HG02938 (cell line): Measurements from ENCODE around the gene SRSF3.
"Not testable (repeated sequence)": the region's sequence is repeated elsewhere in the genome, so short reads cannot be mapped to it uniquely, and the experiment has no call there.

ENCODE experiments used
- ATAC-seq: cut with Tn5 transposase; IDR thresholded peaks from one replicate; pipeline ENCODE4 v1.9.1; 2021; ENCODE audit warnings: mild to moderate bottlenecking, moderate library complexity; ENCODE audit not compliant: unreplicated experiment

The SRSF3 gene

DNA sequence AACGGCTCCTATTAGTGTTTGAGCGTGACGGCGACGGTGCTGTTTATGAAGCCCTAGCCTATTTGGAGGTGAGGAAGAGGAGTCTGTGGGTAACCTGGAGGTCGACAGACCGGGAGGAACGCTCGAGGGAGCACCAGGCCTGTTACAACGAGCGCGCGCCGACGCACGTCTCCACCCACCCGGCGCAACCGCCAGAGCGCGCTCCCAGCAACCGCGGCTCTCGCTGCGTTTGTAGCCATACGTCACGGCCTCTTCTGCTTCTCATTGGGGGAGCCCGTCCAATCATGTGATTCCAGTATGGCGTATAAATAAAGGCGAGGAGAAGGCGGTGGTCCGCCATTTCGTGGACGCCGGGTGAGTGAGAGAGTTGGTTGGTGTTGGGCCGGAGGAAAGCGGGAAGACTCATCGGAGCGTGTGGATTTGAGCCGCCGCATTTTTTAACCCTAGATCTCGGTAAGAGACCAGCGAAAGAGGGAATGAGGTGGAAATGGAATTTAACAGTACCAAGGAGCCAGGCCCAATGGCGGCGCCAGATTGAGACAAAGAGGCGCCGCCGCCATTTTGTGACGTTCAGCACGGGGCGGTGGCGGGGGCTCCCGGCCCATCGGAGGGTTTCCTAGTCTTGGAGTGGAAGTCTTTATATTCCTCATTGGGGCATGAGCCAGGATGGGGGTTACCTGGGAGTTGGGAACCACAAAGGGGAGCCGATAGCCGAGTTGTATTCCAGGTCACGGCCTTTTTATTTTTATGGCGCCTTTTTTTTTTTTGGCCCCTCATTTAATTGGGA, at the start of gene SRSF3:
TSS of gene SRSF3 (plus strand) at position 334 of the 787 bp plus-strand sequence. CDS start 2,401 bp downstream, outside the sequence.
- peak; percentile 83 for ATAC-seq

- ATAC-seq, result no peak
Measured at GRCh38 chr6:36545767-36546307, 48.3 kb upstream of the SRSF3 start.

DNA sequence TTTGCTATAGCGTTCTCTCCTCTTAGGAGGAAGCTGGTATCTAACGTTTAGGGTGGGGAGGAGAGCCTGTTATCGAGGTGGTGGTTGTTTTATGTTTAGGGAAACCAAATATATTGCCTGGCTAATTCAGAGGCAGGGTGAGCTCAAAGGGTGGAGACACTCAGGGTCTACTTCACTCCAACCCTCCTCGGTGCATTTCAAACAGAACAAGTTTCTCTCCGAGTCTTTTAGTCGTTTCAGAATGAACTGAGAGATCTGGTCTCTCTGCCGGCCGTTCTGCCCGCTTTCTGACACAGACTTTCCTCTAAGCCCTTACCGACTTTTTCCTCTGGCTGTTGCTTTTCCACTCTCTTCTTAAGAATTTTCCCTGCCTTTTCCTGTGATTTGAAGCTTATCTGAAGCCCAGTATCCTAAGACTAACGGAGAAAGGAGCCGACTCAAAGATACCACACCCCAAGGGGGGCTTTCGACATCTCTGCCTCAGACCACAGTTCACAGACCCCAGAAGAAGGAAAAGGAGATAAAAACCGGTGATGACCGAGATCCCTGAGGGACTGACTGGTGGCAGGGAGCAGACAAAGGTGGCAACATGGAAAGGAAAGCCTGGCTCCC, 47.7 kb upstream of the SRSF3 start:
- no peak for ATAC-seq

DNA sequence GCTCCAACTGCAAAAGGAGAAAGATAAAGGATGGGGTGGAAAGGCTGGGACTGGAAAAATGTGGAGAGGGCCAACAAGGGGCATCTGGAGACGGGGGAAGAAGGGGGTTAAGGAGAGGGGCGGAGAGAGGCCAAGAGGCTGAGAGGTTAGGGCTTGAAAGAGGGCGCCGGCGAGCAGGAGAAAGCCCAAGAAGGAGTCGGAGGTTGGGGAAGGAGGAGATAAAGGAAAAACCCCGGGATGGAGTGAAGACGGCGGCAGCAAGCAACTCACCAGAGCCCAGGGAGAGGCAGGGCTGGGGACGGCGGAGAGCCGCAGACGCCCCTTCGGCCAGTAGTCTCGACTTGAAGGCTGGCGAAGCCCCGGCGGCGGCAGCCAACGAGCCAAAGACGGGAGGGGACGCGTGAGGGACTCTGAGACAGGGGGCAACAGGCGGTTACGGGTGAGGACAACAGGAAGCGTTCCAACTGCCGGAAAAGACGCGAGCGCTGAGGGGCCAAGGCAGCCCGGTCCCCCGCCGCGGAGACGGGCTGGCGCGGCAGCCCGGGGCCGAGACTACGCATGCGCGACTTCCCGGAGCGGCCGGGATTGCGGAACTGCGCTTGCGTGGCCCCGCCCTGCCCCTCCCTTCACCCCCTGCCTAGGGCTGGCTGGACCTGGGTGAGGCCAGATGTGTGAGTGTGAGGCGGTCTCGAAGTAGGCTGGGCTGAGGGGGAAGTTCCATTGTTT, 47.1 kb upstream of the SRSF3 start, which contains the start of gene STK38:
TSS of gene STK38 (minus strand) at position 560 of the 726 bp plus-strand sequence. CDS start 7,277 bp downstream, outside the sequence.
- peak; percentile 64 for ATAC-seq

DNA sequence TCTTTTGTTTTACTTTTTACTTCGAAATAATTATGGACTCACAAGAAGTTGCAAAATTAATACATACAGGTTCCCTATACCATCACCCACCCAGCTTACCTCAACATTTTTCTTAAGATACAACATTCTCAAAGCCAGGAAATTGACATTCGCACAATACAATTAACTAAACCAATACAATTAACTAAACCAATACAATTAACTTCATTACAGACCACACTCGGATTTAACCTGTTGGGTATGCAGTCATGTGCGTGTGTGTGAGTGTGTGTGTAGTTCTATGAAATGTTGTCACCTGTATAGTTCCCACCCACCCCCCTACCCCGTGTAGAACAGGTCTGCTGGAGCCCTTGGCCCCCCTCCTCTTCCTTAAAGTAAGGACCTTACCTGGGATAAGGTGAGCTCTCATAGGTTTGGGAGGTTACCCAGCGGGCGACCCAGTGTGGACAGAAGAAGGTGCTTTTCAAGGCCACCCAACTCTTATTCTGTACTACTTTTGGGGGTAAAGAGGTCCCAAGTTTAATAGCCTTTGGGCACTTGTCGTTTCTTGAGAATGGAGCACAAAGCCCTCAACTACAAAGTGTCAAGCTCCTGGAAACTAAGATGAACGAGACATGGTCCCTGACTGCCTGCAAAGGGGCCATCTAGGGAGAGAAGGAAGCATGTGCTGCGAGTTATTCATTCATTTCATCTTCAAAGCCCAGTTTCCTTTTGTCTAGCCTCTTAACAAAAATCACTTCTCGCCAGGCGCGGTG, 46.3 kb upstream of the SRSF3 start:
- no peak for ATAC-seq

DNA sequence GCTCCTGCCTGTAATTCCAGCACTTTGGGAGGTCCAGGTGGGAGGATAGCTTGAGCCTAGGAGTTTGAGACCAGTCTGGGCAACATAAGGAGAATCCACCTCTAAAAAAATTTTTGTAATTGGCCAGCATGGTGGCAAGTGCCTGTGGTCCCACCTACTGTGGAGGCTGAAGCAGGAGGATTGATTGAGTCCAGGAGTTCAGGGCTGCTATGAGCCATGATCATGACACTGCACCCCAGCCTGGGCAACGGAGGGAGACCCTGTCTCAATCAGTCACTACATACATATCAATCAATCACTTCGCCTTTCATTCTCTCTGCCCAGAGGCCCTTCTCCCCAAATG, 45.8 kb upstream of the SRSF3 start:
- ATAC-seq, result no peak

GRCh38 chr6:36550473-36551000, 43.6 kb upstream of the SRSF3 start:
- ATAC-seq, result no peak

- no peak for ATAC-seq
Measured at GRCh38 chr6:36555750-36556252, 38.4 kb upstream of the SRSF3 start.

GRCh38 chr6:36556281-36556680, 37.9 kb upstream of the SRSF3 start:
- ATAC-seq, result no peak

- ATAC-seq, result no peak
Measured at GRCh38 chr6:36559011-36559793, 35.0 kb upstream of the SRSF3 start.

GRCh38 chr6:36560822-36561221, 33.3 kb upstream of the SRSF3 start:
- ATAC-seq, result no peak

DNA sequence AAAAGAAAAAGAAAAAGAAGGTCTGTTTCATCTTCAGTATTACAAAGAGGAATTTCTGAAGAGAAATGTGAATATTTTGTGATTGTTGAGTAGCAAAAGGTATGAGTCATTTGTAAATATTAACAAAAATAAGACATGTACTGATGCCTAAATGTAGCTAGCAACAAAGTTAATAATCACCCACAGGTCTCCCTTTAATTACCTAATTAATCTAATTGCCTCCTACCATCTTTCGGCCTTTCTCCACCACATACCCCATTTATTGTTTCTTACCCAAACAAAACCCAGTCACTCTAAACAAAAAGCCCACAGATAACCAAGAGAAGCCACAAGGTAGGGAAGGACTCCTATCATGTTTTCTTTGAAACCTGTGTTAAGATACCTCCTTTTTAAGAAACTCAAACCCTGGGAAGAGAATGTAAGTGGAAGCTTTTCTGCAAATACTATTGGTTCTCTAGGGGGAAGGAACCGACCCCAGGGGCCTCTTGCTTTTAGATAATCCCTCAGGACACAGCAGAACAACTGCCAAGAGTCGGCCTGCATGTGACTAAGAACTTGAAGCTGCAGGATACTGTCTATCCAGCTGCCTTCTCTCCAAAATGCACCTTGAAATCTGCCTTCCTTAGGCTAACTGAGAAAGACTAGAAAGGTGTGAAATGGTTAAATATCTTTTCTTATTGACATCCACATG, 30.8 kb upstream of the SRSF3 start:
- no peak for ATAC-seq

DNA sequence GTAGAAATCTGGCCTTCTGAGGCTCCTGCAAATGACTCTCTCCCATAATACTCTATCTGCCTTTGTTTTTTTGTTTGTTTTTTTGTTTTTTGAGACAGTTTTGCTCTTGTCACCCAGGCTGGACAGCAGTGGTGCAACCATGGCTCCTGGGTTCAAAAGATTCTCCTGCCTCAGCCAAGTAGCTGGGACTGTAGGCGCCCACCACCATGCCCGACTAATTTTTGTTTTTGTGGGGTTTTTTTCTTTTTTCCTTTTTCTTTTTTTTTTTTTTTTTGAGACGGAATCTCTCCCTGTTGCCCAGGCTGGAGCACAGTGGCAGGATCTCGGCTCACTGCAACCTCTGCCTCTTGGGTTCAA, 30.3 kb upstream of the SRSF3 start:
- ATAC-seq, result no peak

GRCh38 chr6:36566418-36566905, 27.7 kb upstream of the SRSF3 start:
- no peak for ATAC-seq

- ATAC-seq, result no peak
Measured at GRCh38 chr6:36570264-36570663, 23.9 kb upstream of the SRSF3 start.

DNA sequence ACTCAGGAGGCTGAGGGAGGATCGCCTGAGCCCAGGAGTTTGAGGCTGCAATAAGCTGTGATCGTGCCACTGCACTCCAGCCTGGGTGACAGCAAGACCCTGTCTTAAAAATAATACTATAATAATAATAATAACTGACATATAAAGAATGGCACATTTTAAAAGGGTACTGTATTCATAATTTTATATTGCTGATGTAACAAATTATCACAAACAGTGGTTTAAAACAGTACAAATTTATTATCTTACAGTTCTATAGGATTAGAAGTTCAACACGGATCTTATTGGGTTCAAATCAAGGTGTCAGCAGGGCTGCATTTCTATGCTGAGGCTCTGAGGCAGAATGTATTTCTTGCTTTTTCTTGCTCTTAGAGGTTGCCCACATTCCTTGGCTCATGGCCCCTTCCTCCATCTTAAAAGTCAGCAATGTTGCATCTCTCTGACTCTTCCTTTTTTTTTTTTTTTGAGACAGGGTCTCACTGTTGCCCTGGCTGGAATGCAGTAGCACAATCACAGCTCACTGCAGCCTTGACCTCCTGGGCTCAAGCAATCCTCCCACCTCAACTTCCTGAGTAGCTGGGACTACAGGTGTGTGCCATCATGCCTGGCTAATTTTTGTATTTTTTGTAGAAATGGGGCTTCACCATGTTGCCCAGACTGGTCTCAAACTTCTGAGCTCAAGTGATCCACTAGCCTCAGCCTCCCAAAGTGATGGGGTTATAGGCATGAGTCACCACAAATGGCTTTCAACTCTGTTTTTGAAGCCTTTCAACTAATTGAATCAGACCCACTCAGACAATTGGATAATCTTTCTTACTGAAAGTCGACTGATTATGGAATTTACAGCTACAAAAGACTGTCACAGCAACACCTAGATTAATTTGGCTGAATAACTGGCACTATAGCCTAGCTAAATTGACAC, 22.8 kb upstream of the SRSF3 start:
- no peak for ATAC-seq

DNA sequence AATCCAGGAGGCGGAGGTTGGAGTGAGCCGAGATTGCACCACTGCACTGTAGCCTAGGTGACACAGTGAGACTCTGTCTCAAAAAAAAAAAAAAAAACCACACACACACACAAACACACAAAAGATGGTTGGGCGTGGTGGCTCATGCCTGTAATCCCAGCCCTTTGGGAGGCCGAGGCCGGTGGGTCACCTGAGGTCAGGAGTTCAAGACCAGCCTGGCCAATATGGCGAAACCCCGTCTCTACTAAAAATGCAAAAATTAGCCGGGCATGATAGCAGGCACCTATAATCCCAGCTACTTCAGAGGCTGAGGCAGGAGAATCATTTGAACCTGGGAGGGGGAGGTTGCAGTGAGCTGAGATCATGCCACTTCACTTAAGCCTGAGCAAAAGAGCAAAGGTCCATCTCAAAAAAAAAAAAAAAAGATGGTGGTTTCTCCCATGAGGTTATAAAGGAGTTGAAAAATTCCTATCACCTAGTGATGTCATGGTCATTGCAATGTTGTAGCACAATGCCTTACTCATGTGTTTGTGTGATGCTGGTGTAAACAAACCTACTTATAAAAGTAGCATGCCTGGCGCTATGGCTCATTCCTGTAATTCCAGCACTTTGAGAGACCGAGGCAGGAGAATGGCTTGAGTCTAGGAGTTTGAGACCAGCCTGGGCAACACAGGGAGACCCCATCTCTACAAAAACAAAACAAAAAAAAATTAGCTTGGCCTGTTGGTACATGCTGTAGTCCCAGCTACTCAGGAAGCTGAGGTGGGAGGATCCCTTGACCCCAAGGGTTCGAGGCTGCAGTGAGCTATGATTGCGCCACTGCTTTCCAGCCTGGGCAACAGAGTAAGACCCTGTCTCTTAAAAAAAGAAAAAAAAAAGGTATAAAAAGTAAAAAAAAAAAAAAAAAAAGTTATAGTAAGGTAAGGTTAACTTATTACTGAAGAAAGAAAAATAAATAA, 21.5 kb upstream of the SRSF3 start:
- not testable (repeated sequence) for ATAC-seq
